Measurements from ENCODE around the gene STAC2.

DNA sequence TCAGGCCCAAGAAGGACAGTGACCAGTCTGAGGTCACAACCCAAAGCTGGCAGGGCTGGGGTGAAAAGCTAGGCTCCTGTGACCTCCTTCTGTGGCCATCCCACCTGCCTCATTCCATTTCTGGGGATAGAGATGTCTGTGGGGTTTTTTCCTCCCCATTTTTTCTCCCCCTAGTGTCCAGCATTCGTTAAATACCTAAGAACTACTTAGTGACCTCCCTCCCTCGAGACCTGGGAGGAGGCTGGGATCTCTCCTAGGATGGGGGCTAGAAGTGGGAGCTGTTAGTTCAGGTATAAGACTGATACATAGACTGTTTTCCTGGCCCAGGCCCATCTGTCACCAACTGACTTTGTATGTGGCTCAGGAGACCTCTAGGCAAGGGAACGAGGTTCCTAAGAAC, 20.5 kb upstream of the STAC2 start:
- TF ChIP-seq, protein P1, sequence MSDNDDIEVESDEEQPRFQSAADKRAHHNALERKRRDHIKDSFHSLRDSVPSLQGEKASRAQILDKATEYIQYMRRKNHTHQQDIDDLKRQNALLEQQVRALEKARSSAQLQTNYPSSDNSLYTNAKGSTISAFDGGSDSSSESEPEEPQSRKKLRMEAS (IDR thresholded peaks at IDR 0.05; ENCODE audit: low read depth): no peak
- no peak for TF ChIP-seq RAD21 (IDR thresholded peaks at IDR 0.05; ENCODE audit: low read length)
- TF ChIP-seq POLR2AphosphoS5 (IDR thresholded peaks at IDR 0.05; ENCODE audit: low read depth, low read length): no peak
- TF ChIP-seq, protein P2, sequence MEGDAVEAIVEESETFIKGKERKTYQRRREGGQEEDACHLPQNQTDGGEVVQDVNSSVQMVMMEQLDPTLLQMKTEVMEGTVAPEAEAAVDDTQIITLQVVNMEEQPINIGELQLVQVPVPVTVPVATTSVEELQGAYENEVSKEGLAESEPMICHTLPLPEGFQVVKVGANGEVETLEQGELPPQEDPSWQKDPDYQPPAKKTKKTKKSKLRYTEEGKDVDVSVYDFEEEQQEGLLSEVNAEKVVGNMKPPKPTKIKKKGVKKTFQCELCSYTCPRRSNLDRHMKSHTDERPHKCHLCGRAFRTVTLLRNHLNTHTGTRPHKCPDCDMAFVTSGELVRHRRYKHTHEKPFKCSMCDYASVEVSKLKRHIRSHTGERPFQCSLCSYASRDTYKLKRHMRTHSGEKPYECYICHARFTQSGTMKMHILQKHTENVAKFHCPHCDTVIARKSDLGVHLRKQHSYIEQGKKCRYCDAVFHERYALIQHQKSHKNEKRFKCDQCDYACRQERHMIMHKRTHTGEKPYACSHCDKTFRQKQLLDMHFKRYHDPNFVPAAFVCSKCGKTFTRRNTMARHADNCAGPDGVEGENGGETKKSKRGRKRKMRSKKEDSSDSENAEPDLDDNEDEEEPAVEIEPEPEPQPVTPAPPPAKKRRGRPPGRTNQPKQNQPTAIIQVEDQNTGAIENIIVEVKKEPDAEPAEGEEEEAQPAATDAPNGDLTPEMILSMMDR (IDR thresholded peaks at IDR 0.05): no peak; the same call in 1 of the 2 replicates
- TF ChIP-seq NRF1 (IDR thresholded peaks at IDR 0.05; ENCODE audit: low read depth, low read length): no peak
- TF ChIP-seq EZH2phosphoT487 (IDR thresholded peaks at IDR 0.05; ENCODE audit: borderline replicate concordance, low read depth): no peak
- TF ChIP-seq SIN3A (IDR thresholded peaks at IDR 0.05; ENCODE audit: borderline replicate concordance, low read depth, low read length): no peak

Data from SK-N-SH (cell line).